Mesothelial cell of epicardium (in vitro differentiated cells): Measurements from ENCODE around the gene TSPAN6. TPM values are rescaled to one million over a fixed set of nuclear protein-coding genes. Genes with fewer than 3 reads are reported as not detected.

Experiments used
- DNase-seq, 2 experiments: peaks; one replicate each; pipeline ENCODE4 v3.0.0; 2021; ENCODE audit warnings: low spot score in 2 of 2; ENCODE audit not compliant: unreplicated experiment in 2 of 2
- H3K27ac Mint-ChIP-seq: 2 replicates; pipeline ENCODE4 v1.8.0; 2021; ENCODE audit warnings: mixed read lengths
- H3K27me3 Mint-ChIP-seq: 2 replicates; pipeline ENCODE4 v1.8.0; 2021; ENCODE audit warnings: low read depth, mixed read lengths
- H3K36me3 Mint-ChIP-seq: 2 replicates; pipeline ENCODE4 v1.8.0; 2021; ENCODE audit warnings: mixed read lengths
- H3K4me1 Mint-ChIP-seq: 2 replicates; pipeline ENCODE4 v1.8.0; 2021; ENCODE audit warnings: mixed read lengths
- H3K4me3 Mint-ChIP-seq: 2 replicates; pipeline ENCODE4 v1.8.0; 2021; ENCODE audit warnings: mild to moderate bottlenecking, moderate library complexity, mixed read lengths
- H3K9me3 Mint-ChIP-seq: 2 replicates; pipeline ENCODE4 v1.8.0; 2021; ENCODE audit warnings: mixed read lengths
- CTCF ChIP-seq: fragments of 200-600 bp; sonication (generic); IDR thresholded peaks from one replicate; pipeline ENCODE4 v1.5.0; 2021; ENCODE audit warnings: antibody characterized with exemption; ENCODE audit not compliant: unreplicated experiment
- total RNA-seq: library from RNA; stranded (reverse); gene quantifications from 3 replicates; pipeline ENCODE4 v1.2.1, GENCODE V29; 2021

Gene TSPAN6
- total RNA-seq, 1 donor from 2014 or later, result 99.0 TPM

GRCh38 chrX:100680756-100681155 is 44.1 kb upstream of the TSPAN6 start:
- H3K27ac Mint-ChIP-seq, result no peak overlapping the region
- peaks cover 26% of the 10 kb centered on the region for H3K9me3 Mint-ChIP-seq
- DNase-seq, result no peak
- H3K4me1 Mint-ChIP-seq, result peaks cover 5% of the 10 kb centered on the region
- no peaks in the 10 kb centered on the region for H3K36me3 Mint-ChIP-seq
- no peaks in the 10 kb centered on the region for H3K27me3 Mint-ChIP-seq
- H3K4me3 Mint-ChIP-seq, result no peak overlapping the region
- no peak for TF ChIP-seq CTCF

GRCh38 chrX:100677611-100678181 is 41.1 kb upstream of the TSPAN6 start:
- H3K36me3 Mint-ChIP-seq, result no peaks in the 10 kb centered on the region
- no peak overlapping the region for H3K27ac Mint-ChIP-seq
- no peaks in the 10 kb centered on the region for H3K27me3 Mint-ChIP-seq
- no peak for TF ChIP-seq CTCF
- H3K4me3 Mint-ChIP-seq, result no peak overlapping the region
- H3K4me1 Mint-ChIP-seq, result peaks cover 5% of the 10 kb centered on the region
- peaks cover 27% of the 10 kb centered on the region for H3K9me3 Mint-ChIP-seq
- DNase-seq, result no peak

GRCh38 chrX:100674705-100675104 is 38.1 kb upstream of the TSPAN6 start:
- peaks cover 5% of the 10 kb centered on the region for H3K4me1 Mint-ChIP-seq
- peaks cover 10% of the 10 kb centered on the region for H3K9me3 Mint-ChIP-seq
- no peak overlapping the region for H3K27ac Mint-ChIP-seq
- H3K27me3 Mint-ChIP-seq, result no peaks in the 10 kb centered on the region
- H3K36me3 Mint-ChIP-seq, result no peaks in the 10 kb centered on the region
- H3K4me3 Mint-ChIP-seq, result no peak overlapping the region
- no peak for TF ChIP-seq CTCF
- DNase-seq, result no peak

GRCh38 chrX:100673397-100673953 is 36.9 kb upstream of the TSPAN6 start:
- TF ChIP-seq CTCF, result no peak
- DNase-seq, result no peak
- Mint-ChIP-seq H3K27ac (no peak overlapping the region), H3K4me3 (no peak overlapping the region), H3K36me3 (no peaks in the 10 kb centered on the region), H3K4me1 (peaks cover 5% of the 10 kb centered on the region), H3K9me3 (peaks cover 9% of the 10 kb centered on the region), H3K27me3 (no peaks in the 10 kb centered on the region)

GRCh38 chrX:100672966-100673365 is 36.4 kb upstream of the TSPAN6 start:
- H3K27me3 Mint-ChIP-seq, result no peaks in the 10 kb centered on the region
- DNase-seq, result no peak
- H3K36me3 Mint-ChIP-seq, result no peaks in the 10 kb centered on the region
- no peak for TF ChIP-seq CTCF
- no peak overlapping the region for H3K4me3 Mint-ChIP-seq
- peaks cover 5% of the 10 kb centered on the region for H3K4me1 Mint-ChIP-seq
- H3K27ac Mint-ChIP-seq, result no peak overlapping the region
- peaks cover 9% of the 10 kb centered on the region for H3K9me3 Mint-ChIP-seq
